HepG2 (cell line): ENCODE measurements around the gene CTSA.
A peak's percentile ranks its signal among the peaks of the same experiment; 100 is the strongest.

ENCODE experiments used
- ARNTL ChIP-seq: sonication (generic); formaldehyde crosslinking; IDR thresholded peaks from 2 replicates; pipeline ENCODE4 v1.4.0; 2020; ENCODE audit warnings: mild to moderate bottlenecking, missing genetic modification reagents
- NCOA1 ChIP-seq: sonication (generic); formaldehyde crosslinking; IDR thresholded peaks from 2 replicates; pipeline ENCODE4 v1.9.0; 2021; ENCODE audit warnings: missing genetic modification reagents
- NFKBIZ ChIP-seq: IDR thresholded peaks from 2 replicates; pipeline ENCODE4 v1.6.1; 2018; ENCODE audit warnings: missing genetic modification reagents, missing compliant biosample characterization
- NR2C2 ChIP-seq: sonication (generic); formaldehyde crosslinking; IDR thresholded peaks from 2 replicates; pipeline ENCODE4 v1.4.0; 2020; ENCODE audit warnings: missing genetic modification reagents, mild to moderate bottlenecking, moderate library complexity, borderline replicate concordance
- SMC3 ChIP-seq: IDR thresholded peaks from 2 replicates; pipeline ENCODE4 v1.6.1; 2011; ENCODE audit warnings: low read length, improper control_type of control experiment
- SPEN ChIP-seq: sonication (generic); formaldehyde crosslinking; IDR thresholded peaks from 2 replicates; pipeline ENCODE4 v1.5.1; 2020; ENCODE audit warnings: low read depth, mild to moderate bottlenecking, missing genetic modification reagents
- SUZ12 ChIP-seq: fragments of 150-350 bp; IDR thresholded peaks from 2 replicates; pipeline ENCODE4 v1.6.1; 2014; ENCODE audit warnings: low read depth, low read length
- ZMYM3 ChIP-seq: sonication (generic); formaldehyde crosslinking; IDR thresholded peaks from 2 replicates; pipeline ENCODE4 v1.5.1; 2020; ENCODE audit warnings: mild to moderate bottlenecking, missing genetic modification reagents
- ZNF253 ChIP-seq: sonication (generic); formaldehyde crosslinking; IDR thresholded peaks from 2 replicates; pipeline ENCODE4 v1.8.0; 2022; ENCODE audit warnings: mild to moderate bottlenecking, missing genetic modification reagents, borderline replicate concordance
- TF ChIP-seq, protein P1 (sequence below): sonication (generic); formaldehyde crosslinking; IDR thresholded peaks from 2 replicates; pipeline ENCODE4 v1.5.1; 2020; ENCODE audit warnings: missing genetic modification reagents, mild to moderate bottlenecking, borderline replicate concordance
- TF ChIP-seq, protein P2 (sequence below): sonication (generic); formaldehyde crosslinking; conservative IDR thresholded peaks from 2 replicates; pipeline ENCODE4 v1.4.0; 2020; ENCODE audit warnings: missing genetic modification reagents
- TF ChIP-seq, protein P3 (sequence below): IDR thresholded peaks from 2 replicates; pipeline ENCODE4 v1.6.1; 2016; ENCODE audit warnings: low read depth, missing genetic modification reagents, missing compliant biosample characterization
- TF ChIP-seq, protein P4 (sequence below): sonication (generic); formaldehyde crosslinking; IDR thresholded peaks from 2 replicates; pipeline ENCODE4 v1.5.0; 2020; ENCODE audit warnings: mild to moderate bottlenecking, missing genetic modification reagents, moderate library complexity

DNA sequence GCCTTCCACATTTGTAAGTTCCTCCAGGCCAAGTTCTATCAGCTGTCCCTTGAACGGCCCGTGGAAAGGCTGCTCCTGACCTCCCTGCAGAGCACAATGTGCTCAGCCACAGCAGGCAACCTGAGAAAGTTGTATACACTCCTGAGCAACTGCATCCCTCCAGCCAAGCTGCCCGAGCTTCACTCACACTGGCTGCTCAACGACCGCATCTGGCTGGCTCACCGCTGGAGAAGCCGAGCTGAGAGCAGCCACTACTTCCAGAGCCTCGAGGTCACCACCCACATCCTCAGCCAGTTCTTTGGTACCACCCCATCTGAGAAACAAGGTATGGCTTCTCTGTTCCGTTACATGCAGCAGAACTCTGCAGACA lies 8.1 kb upstream of the CTSA start:
- TF ChIP-seq, protein P1, sequence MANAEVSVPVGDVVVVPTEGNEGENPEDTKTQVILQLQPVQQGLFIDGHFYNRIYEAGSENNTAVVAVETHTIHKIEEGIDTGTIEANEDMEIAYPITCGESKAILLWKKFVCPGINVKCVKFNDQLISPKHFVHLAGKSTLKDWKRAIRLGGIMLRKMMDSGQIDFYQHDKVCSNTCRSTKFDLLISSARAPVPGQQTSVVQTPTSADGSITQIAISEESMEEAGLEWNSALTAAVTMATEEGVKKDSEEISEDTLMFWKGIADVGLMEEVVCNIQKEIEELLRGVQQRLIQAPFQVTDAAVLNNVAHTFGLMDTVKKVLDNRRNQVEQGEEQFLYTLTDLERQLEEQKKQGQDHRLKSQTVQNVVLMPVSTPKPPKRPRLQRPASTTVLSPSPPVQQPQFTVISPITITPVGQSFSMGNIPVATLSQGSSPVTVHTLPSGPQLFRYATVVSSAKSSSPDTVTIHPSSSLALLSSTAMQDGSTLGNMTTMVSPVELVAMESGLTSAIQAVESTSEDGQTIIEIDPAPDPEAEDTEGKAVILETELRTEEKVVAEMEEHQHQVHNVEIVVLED: peak; percentile 17; the same call in 1 of the 2 replicates
- TF ChIP-seq SPEN (CRISPR knock-in tag): no peak
- no peak for TF ChIP-seq NFKBIZ
- TF ChIP-seq, protein P2, sequence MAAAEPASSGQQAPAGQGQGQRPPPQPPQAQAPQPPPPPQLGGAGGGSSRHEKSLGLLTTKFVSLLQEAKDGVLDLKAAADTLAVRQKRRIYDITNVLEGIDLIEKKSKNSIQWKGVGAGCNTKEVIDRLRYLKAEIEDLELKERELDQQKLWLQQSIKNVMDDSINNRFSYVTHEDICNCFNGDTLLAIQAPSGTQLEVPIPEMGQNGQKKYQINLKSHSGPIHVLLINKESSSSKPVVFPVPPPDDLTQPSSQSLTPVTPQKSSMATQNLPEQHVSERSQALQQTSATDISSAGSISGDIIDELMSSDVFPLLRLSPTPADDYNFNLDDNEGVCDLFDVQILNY (CRISPR knock-in tag): no peak
- no peak for TF ChIP-seq ARNTL (CRISPR knock-in tag)
- no peak for TF ChIP-seq NCOA1 (CRISPR knock-in tag)
- no peak for TF ChIP-seq ZMYM3 (CRISPR knock-in tag)
- TF ChIP-seq, protein P3, sequence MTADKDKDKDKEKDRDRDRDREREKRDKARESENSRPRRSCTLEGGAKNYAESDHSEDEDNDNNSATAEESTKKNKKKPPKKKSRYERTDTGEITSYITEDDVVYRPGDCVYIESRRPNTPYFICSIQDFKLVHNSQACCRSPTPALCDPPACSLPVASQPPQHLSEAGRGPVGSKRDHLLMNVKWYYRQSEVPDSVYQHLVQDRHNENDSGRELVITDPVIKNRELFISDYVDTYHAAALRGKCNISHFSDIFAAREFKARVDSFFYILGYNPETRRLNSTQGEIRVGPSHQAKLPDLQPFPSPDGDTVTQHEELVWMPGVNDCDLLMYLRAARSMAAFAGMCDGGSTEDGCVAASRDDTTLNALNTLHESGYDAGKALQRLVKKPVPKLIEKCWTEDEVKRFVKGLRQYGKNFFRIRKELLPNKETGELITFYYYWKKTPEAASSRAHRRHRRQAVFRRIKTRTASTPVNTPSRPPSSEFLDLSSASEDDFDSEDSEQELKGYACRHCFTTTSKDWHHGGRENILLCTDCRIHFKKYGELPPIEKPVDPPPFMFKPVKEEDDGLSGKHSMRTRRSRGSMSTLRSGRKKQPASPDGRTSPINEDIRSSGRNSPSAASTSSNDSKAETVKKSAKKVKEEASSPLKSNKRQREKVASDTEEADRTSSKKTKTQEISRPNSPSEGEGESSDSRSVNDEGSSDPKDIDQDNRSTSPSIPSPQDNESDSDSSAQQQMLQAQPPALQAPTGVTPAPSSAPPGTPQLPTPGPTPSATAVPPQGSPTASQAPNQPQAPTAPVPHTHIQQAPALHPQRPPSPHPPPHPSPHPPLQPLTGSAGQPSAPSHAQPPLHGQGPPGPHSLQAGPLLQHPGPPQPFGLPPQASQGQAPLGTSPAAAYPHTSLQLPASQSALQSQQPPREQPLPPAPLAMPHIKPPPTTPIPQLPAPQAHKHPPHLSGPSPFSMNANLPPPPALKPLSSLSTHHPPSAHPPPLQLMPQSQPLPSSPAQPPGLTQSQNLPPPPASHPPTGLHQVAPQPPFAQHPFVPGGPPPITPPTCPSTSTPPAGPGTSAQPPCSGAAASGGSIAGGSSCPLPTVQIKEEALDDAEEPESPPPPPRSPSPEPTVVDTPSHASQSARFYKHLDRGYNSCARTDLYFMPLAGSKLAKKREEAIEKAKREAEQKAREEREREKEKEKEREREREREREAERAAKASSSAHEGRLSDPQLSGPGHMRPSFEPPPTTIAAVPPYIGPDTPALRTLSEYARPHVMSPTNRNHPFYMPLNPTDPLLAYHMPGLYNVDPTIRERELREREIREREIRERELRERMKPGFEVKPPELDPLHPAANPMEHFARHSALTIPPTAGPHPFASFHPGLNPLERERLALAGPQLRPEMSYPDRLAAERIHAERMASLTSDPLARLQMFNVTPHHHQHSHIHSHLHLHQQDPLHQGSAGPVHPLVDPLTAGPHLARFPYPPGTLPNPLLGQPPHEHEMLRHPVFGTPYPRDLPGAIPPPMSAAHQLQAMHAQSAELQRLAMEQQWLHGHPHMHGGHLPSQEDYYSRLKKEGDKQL (CRISPR knock-in tag): no peak
- TF ChIP-seq SUZ12: no peak
- no peak for TF ChIP-seq ZNF253
- TF ChIP-seq, protein P4, sequence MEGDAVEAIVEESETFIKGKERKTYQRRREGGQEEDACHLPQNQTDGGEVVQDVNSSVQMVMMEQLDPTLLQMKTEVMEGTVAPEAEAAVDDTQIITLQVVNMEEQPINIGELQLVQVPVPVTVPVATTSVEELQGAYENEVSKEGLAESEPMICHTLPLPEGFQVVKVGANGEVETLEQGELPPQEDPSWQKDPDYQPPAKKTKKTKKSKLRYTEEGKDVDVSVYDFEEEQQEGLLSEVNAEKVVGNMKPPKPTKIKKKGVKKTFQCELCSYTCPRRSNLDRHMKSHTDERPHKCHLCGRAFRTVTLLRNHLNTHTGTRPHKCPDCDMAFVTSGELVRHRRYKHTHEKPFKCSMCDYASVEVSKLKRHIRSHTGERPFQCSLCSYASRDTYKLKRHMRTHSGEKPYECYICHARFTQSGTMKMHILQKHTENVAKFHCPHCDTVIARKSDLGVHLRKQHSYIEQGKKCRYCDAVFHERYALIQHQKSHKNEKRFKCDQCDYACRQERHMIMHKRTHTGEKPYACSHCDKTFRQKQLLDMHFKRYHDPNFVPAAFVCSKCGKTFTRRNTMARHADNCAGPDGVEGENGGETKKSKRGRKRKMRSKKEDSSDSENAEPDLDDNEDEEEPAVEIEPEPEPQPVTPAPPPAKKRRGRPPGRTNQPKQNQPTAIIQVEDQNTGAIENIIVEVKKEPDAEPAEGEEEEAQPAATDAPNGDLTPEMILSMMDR (CRISPR knock-in tag): no peak
- TF ChIP-seq NR2C2 (CRISPR knock-in tag): no peak
- no peak for TF ChIP-seq SMC3
